C4-2B (cell line): ENCODE measurements around the gene C2CD3.

Experiments
- ZFX ChIP-seq: fragments of 450-650 bp; IDR thresholded peaks from 2 replicates; pipeline ENCODE4 v1.6.1; 2017
- TF ChIP-seq, protein P1 (sequence below): fragments of 450-650 bp; conservative IDR thresholded peaks from 2 replicates; pipeline ENCODE4 v1.5.1; 2017; ENCODE audit warnings: mild to moderate bottlenecking

DNA sequence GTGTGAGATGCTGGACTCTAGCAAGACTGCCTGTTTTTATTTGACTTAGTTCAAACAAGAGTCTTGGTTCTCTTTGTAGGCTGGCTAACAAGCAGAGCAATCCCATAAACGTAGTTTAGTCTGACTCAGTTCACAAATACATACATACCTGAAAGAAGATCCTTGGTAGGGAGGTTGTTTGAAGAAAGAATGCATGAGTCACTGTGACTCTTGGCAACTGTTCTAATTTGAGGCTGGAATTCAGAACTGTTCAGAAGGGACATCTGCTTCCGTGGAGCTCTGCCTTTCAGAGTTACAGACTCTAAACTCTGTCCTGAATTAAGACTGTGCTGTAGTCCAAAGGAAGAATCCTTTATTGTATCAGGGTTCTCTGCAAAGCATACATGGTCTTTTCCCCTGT is 32.2 kb downstream of the C2CD3 start:
- TF ChIP-seq, protein P1, sequence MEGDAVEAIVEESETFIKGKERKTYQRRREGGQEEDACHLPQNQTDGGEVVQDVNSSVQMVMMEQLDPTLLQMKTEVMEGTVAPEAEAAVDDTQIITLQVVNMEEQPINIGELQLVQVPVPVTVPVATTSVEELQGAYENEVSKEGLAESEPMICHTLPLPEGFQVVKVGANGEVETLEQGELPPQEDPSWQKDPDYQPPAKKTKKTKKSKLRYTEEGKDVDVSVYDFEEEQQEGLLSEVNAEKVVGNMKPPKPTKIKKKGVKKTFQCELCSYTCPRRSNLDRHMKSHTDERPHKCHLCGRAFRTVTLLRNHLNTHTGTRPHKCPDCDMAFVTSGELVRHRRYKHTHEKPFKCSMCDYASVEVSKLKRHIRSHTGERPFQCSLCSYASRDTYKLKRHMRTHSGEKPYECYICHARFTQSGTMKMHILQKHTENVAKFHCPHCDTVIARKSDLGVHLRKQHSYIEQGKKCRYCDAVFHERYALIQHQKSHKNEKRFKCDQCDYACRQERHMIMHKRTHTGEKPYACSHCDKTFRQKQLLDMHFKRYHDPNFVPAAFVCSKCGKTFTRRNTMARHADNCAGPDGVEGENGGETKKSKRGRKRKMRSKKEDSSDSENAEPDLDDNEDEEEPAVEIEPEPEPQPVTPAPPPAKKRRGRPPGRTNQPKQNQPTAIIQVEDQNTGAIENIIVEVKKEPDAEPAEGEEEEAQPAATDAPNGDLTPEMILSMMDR: no peak
- no peak for TF ChIP-seq ZFX
